CD8-positive, alpha-beta memory T cell (primary cell): ENCODE results near the gene CD2AP. TPM values are rescaled to one million over a fixed set of nuclear protein-coding genes. Genes with fewer than 3 reads are reported as not detected.

Experiments
- CTCF ChIA-PET: fragments of 350-600 bp; sonication (Branson Sonifier 250); formaldehyde crosslinking; loops from one replicate; lab custom pipeline; 2021; ENCODE audit warnings: antibody characterized with exemption; lab: Charles Lee
- POLR2A ChIA-PET: fragments of 350-600 bp; sonication (Branson Sonifier 250); formaldehyde crosslinking; loops from one replicate; lab custom pipeline; 2021; ENCODE audit warnings: antibody characterized with exemption; lab: Charles Lee
- DNase-seq, 5 donors: peaks; one replicate each; pipeline versions ENCODE4 v3.0.0 to v3.0.0-alpha.2; 2020 to 2022; ENCODE audit warnings: mixed read lengths in 1 of 5
- H3K27ac ChIP-seq: one replicate; pipeline ENCODE4 v1.7.0; 2013; ENCODE audit warnings: low read depth, mild to moderate bottlenecking, low read length, moderate library complexity
- H3K27me3 ChIP-seq: 2 replicates; pipeline ENCODE4 v1.7.0; 2013; ENCODE audit warnings: low read length, mild to moderate bottlenecking; ENCODE audit not compliant: insufficient read depth, poor library complexity, severe bottlenecking
- H3K36me3 ChIP-seq: 2 replicates; pipeline ENCODE4 v1.7.0; 2013; ENCODE audit warnings: mild to moderate bottlenecking, low read length, moderate library complexity; ENCODE audit not compliant: insufficient read depth
- H3K4me1 ChIP-seq: 2 replicates; pipeline ENCODE4 v1.7.0; 2013; ENCODE audit warnings: mild to moderate bottlenecking, low read length, moderate library complexity; ENCODE audit not compliant: insufficient read depth
- H3K4me3 ChIP-seq: 2 replicates; pipeline ENCODE4 v1.7.0; 2013; ENCODE audit warnings: mild to moderate bottlenecking, low read length
- H3K9me3 ChIP-seq: 2 replicates; pipeline ENCODE4 v1.7.0; 2013; ENCODE audit warnings: mild to moderate bottlenecking, low read length
- H3K27ac Mint-ChIP-seq, 8 donors: one replicate each; pipeline ENCODE4 v1.8.0; 2020 to 2021; ENCODE audit warnings: mixed read lengths in 8 of 8, mild to moderate bottlenecking in 6 of 8, inconsistent platforms in 3 of 8, moderate library complexity in 3 of 8
- H3K27me3 Mint-ChIP-seq, 2 donors: one replicate each; pipeline ENCODE4 v1.8.0; 2020 to 2021; ENCODE audit warnings: mixed read lengths in 2 of 2, mild to moderate bottlenecking in 1 of 2, moderate library complexity in 1 of 2
- H3K36me3 Mint-ChIP-seq, 3 donors: one replicate each; pipeline ENCODE4 v1.8.0; 2020 to 2021; ENCODE audit warnings: mixed read lengths in 3 of 3, inconsistent platforms in 1 of 3, mild to moderate bottlenecking in 1 of 3
- H3K4me1 Mint-ChIP-seq, 3 donors: one replicate each; pipeline ENCODE4 v1.8.0; 2020 to 2021; ENCODE audit warnings: mixed read lengths in 3 of 3, inconsistent platforms in 1 of 3, mild to moderate bottlenecking in 1 of 3
- H3K4me3 Mint-ChIP-seq, 7 donors: one replicate each; pipeline ENCODE4 v1.8.0; 2020 to 2021; ENCODE audit warnings: mixed read lengths in 7 of 7, mild to moderate bottlenecking in 6 of 7, moderate library complexity in 4 of 7, inconsistent platforms in 2 of 7
- H3K9me3 Mint-ChIP-seq, 5 donors: one replicate each; pipeline ENCODE4 v1.8.0; 2020 to 2022; ENCODE audit warnings: mixed read lengths in 5 of 5, mild to moderate bottlenecking in 3 of 5, moderate library complexity in 2 of 5, inconsistent platforms in 1 of 5
- polyA plus RNA-seq: library from polyadenylated mRNA; unstranded; fragments of 300-500 nt; fragmentation: Illumina TruSeq; gene quantifications from one replicate; pipeline ENCODE4 v1.2.3, GENCODE V29; 2021
- total RNA-seq, 2 experiments: library from RNA; stranded (reverse); gene quantifications; one replicate each; pipeline ENCODE4 v1.2.3, GENCODE V29; 2021

The CD2AP gene
- total and polyA plus RNA-seq, 3 experiments from 2014 or later, result 9.3 to 30.7 (median 28.8) TPM

DNA sequence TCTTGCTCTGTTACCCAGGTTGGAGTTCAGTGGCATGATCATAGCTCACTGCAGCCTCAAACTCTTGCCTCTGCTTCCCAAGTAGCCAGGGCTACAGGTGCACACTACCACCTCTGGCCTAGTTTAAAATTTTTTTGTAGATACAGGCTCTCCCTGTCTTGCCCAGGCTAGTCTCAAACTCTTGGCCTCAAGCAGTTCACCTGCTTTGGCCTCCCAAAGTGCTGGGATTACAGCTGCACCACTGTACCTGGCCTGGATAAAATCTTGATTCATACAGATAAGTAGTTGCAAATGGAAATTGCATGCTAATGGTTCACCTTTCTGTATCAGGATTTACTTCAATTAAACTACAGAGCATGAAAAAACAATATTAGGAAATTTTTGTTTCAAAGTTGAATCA is 4.2 kb downstream of the CD2AP start:
- no peak overlapping the region for H3K27ac ChIP-seq
- Mint-ChIP-seq H3K9me3 (no peaks in the 10 kb centered on the region), H3K27ac (peak overlapping the region in 1 of 8 donors; percentile 64), H3K36me3 (peaks cover 0 to 9% (median 2%) of the 10 kb centered on the region in 3 donors), H3K4me1 (peaks cover 67 to 83% (median 81%) of the 10 kb centered on the region in 3 donors), H3K27me3 (peaks cover 0 to 2% of the 10 kb centered on the region in 2 donors), H3K4me3 (peak overlapping the region in 2 of 7 donors; percentile 2 to 44)
- H3K36me3 ChIP-seq, result no peaks in the 10 kb centered on the region
- H3K27me3 ChIP-seq, result no peaks in the 10 kb centered on the region
- no peak overlapping the region for H3K4me3 ChIP-seq
- peaks cover 54% of the 10 kb centered on the region for H3K4me1 ChIP-seq
- ChIA-PET CTCF (no interaction called here), POLR2A (no interaction called here)
- no peak for DNase-seq
- no peaks in the 10 kb centered on the region for H3K9me3 ChIP-seq

DNA sequence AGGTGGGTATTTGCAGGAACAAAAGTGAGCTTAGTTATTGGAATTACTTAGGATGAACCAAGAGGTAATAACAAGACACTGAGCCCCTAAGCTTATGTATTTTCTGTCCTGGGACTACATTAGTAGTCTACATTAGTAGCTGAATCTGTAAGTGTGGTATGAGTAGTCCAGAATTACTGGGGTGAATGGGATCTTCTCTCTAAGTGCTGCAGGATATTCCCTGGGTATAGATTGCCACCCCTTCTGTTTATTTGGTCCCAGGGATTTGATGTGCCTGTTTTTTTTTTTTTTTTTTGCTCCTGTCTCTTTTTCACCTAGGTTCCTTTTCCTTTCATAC is 5.9 kb downstream of the CD2AP start:
- POLR2A ChIA-PET, result no interaction called here
- Histone ChIP-seq H3K27ac (no peak overlapping the region), H3K4me1 (peaks cover 49% of the 10 kb centered on the region), H3K36me3 (no peaks in the 10 kb centered on the region), H3K4me3 (no peak overlapping the region), H3K27me3 (no peaks in the 10 kb centered on the region), H3K9me3 (no peaks in the 10 kb centered on the region)
- no peak for DNase-seq
- no peaks in the 10 kb centered on the region for H3K27me3 Mint-ChIP-seq
- CTCF ChIA-PET, result interaction anchor here (1.2 kb wide), 1 partner anchor 8 kb away, joined by 3 read pairs; no protein-coding TSS in a partner anchor
- peaks cover 0 to 4% (median 2%) of the 10 kb centered on the region in 3 donors for H3K36me3 Mint-ChIP-seq
- peak overlapping the region in 2 of 7 donors; percentile 1 to 23 for H3K4me3 Mint-ChIP-seq
- no peaks in the 10 kb centered on the region for H3K9me3 Mint-ChIP-seq
- H3K4me1 Mint-ChIP-seq, result peaks cover 63 to 83% (median 77%) of the 10 kb centered on the region in 3 donors
- H3K27ac Mint-ChIP-seq, result peak overlapping the region in 4 of 8 donors; percentile 9 to 64 (median 36)

DNA sequence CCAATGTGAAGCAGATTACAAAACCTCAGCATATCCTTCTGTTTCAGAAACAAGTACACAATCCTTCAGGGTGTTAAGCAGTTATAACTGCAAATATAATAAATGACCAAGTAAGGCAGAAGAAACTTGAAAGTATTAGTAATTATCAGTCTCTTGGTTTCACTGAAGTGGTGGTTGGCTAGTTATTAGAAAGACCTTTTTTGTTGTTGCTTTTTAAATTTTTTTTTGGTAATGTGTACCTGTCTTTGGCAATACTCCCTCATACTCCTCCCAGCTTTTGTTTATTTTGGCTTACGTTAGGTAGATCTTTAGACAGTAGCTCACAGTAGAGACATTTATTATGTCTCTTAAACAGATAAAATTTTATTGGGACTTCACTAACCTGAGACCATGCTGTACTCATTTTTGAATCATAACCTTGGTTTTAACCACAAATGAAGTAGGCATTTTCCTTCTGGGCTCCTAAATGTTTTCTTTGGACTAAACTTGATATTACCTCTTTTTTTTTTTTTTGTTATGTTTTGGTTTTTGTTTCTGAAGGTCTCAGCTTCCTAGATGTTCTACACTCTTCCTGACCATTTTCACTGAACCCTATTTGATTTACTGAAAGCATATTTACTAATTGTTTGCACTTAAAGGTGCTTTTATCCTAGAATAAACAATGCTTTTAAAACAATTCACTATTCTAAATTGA is 6.4 kb downstream of the CD2AP start:
- H3K4me3 Mint-ChIP-seq, result peak overlapping the region in 2 of 7 donors; percentile 1 to 23
- peak overlapping the region in 1 of 8 donors; percentile 14 for H3K27ac Mint-ChIP-seq
- no peaks in the 10 kb centered on the region for H3K27me3 ChIP-seq
- ChIA-PET CTCF (interaction anchor here (1.2 kb wide), 1 partner anchor 8 kb away, joined by 3 read pairs; no protein-coding TSS in a partner anchor), POLR2A (no interaction called here)
- H3K36me3 ChIP-seq, result no peaks in the 10 kb centered on the region
- H3K27me3 Mint-ChIP-seq, result no peaks in the 10 kb centered on the region
- peaks cover 45% of the 10 kb centered on the region for H3K4me1 ChIP-seq
- no peaks in the 10 kb centered on the region for H3K9me3 Mint-ChIP-seq
- DNase-seq, result no peak
- H3K36me3 Mint-ChIP-seq, result peaks cover 0 to 2% (median under 1%) of the 10 kb centered on the region in 3 donors
- no peak overlapping the region for H3K27ac ChIP-seq
- H3K4me1 Mint-ChIP-seq, result peaks cover 60 to 81% (median 72%) of the 10 kb centered on the region in 3 donors
- no peak overlapping the region for H3K4me3 ChIP-seq
- no peaks in the 10 kb centered on the region for H3K9me3 ChIP-seq

DNA sequence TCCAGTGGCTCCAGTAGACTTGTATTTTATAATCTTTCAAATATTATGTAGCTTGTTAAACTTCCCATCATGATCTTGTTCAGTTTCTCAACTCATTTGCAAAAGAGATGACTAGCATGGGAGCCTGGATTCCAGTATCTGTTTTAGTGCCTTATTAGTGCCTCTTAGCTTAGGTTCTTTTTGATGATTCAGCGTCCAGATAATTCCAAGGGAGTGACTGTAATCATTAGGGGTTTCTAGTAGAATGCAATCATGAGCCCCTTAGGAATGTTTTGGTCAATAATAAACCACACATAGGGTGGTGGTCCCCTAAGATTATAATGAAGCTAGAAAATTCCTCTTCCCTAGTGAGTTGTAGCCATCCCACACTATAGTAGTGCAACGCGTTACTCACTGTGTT is 7.0 kb downstream of the CD2AP start:
- Histone ChIP-seq H3K27me3 (no peaks in the 10 kb centered on the region), H3K27ac (no peak overlapping the region), H3K4me3 (no peak overlapping the region), H3K9me3 (no peaks in the 10 kb centered on the region), H3K4me1 (peaks cover 39% of the 10 kb centered on the region), H3K36me3 (no peaks in the 10 kb centered on the region)
- CTCF ChIA-PET, result interaction anchor here (1.2 kb wide), 1 partner anchor 9 kb away, joined by 3 read pairs; no protein-coding TSS in a partner anchor
- Mint-ChIP-seq H3K4me1 (peaks cover 56 to 78% (median 69%) of the 10 kb centered on the region in 3 donors), H3K4me3 (no peak overlapping the region), H3K36me3 (peaks cover 0 to 2% (median 0%) of the 10 kb centered on the region in 3 donors), H3K27me3 (no peaks in the 10 kb centered on the region), H3K9me3 (no peaks in the 10 kb centered on the region), H3K27ac (no peak overlapping the region)
- no peak for DNase-seq
- POLR2A ChIA-PET, result no interaction called here

DNA sequence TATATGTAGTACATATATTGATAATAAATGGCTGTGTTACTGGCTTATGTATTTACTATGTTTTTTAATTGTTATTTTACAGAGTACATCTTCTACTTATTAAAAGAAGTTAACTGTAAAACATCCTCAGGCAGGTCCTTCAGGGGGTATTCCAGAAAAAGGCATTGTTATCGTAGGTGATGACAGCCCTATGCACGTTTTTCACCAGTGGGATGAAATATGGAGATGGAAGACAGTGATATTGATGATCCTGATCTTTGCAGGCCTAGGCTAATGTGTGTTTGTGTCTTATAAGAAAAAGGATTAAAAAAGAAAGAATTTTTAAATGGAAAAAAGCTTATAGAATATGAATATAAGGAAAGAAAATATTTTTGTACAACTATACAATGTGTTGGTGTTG is 7.5 kb downstream of the CD2AP start:
- Histone ChIP-seq H3K4me3 (no peak overlapping the region), H3K36me3 (no peaks in the 10 kb centered on the region), H3K4me1 (peaks cover 35% of the 10 kb centered on the region), H3K27ac (no peak overlapping the region), H3K27me3 (no peaks in the 10 kb centered on the region), H3K9me3 (no peaks in the 10 kb centered on the region)
- H3K27ac Mint-ChIP-seq, result peak overlapping the region in 1 of 8 donors; percentile 26
- peaks cover 0 to 2% (median 0%) of the 10 kb centered on the region in 3 donors for H3K36me3 Mint-ChIP-seq
- no peak overlapping the region for H3K4me3 Mint-ChIP-seq
- no peak for DNase-seq
- POLR2A ChIA-PET, result no interaction called here
- no peaks in the 10 kb centered on the region for H3K27me3 Mint-ChIP-seq
- peaks cover 53 to 76% (median 67%) of the 10 kb centered on the region in 3 donors for H3K4me1 Mint-ChIP-seq
- no peaks in the 10 kb centered on the region for H3K9me3 Mint-ChIP-seq
- CTCF ChIA-PET, result no interaction called here

DNA sequence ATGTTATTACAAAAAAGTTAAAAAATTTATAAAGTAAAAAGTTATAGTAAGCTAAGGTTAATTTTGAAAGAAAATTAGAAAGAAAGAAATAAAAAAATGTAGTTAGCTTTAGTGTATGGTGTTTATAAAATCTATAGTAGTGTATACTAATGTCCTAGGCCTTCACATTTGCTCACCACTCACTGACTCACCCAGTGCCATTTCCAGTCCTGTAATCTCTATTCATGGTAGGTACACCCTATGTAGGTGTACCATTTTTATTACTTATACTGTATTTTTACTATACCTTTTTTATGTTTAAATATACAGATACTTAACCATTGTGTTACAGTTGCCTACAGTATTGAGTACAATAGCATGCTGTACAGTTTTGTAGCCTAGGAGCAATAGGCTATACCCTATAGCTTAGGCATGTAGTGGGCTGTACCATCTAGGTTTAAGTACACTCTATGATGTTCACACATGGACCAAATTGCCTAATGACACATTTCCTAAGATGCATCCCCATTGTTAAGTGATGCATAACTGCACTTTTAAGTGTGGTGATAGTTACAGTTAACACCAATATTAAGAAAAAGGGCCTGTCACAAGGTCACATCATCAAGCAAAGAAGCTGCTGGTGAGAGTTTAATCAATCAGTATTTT is 8.0 kb downstream of the CD2AP start:
- peaks cover 0 to 2% (median 0%) of the 10 kb centered on the region in 3 donors for H3K36me3 Mint-ChIP-seq
- H3K9me3 ChIP-seq, result no peaks in the 10 kb centered on the region
- peaks cover 55 to 75% (median 67%) of the 10 kb centered on the region in 3 donors for H3K4me1 Mint-ChIP-seq
- no peaks in the 10 kb centered on the region for H3K27me3 Mint-ChIP-seq
- no peak overlapping the region for H3K4me3 ChIP-seq
- no peaks in the 10 kb centered on the region for H3K27me3 ChIP-seq
- H3K27ac ChIP-seq, result no peak overlapping the region
- POLR2A ChIA-PET, result interaction anchor here (2.2 kb wide), 1 partner anchor 8 kb away, joined by 6 read pairs; the partner anchor contains the start of gene CD2AP
- CTCF ChIA-PET, result no interaction called here
- H3K27ac Mint-ChIP-seq, result no peak overlapping the region
- H3K4me3 Mint-ChIP-seq, result no peak overlapping the region
- H3K4me1 ChIP-seq, result peaks cover 30% of the 10 kb centered on the region
- no peaks in the 10 kb centered on the region for H3K36me3 ChIP-seq
- H3K9me3 Mint-ChIP-seq, result no peaks in the 10 kb centered on the region
- no peak for DNase-seq

DNA sequence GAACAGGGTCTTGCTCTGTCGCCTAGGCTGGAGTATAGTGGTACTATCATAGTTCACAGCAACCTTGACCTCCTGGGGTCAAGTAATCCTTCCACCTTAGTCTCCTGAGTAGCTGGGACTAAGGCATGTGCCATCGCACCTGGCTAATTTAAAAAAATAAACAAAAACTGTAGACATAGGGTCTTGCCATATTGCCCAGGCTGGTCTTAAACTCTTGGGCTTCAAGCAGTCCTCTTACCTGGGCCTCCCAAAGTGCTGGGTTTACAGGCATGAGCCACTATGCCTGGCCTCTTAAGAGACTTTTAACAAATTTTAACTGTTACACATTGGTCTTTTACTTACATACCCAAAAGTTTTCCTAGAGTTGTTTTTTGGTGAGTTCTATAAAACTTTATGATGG is 12.4 kb downstream of the CD2AP start:
- no peaks in the 10 kb centered on the region for H3K9me3 ChIP-seq
- H3K4me1 ChIP-seq, result peaks cover 10% of the 10 kb centered on the region
- H3K4me3 Mint-ChIP-seq, result no peak overlapping the region
- no peaks in the 10 kb centered on the region for H3K36me3 ChIP-seq
- no peak overlapping the region for H3K27ac ChIP-seq
- no peak overlapping the region for H3K27ac Mint-ChIP-seq
- peaks cover 56 to 78% (median 70%) of the 10 kb centered on the region in 3 donors for H3K4me1 Mint-ChIP-seq
- DNase-seq, result no peak
- POLR2A ChIA-PET, result no interaction called here
- H3K27me3 ChIP-seq, result no peaks in the 10 kb centered on the region
- H3K36me3 Mint-ChIP-seq, result no peaks in the 10 kb centered on the region
- H3K9me3 Mint-ChIP-seq, result no peaks in the 10 kb centered on the region
- no peak overlapping the region for H3K4me3 ChIP-seq
- CTCF ChIA-PET, result no interaction called here
- no peaks in the 10 kb centered on the region for H3K27me3 Mint-ChIP-seq

DNA sequence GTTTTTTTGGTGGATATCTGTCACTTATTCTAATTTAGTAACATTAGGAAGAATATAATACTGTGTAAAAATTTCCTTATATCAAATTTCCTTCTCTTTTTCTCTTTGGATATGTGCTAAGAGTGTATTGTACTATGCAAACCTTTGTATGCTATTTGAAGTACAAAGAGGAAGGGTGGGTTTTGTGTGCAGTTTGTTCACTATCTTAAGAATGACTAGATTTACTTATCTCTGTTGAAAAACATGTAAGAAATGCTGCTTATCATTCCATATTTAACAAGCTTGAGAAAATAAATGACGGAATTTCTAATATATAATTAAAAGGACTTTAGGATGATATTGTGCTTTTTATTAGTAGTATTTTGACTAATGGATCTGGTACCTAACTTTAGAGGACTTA is 13.1 kb downstream of the CD2AP start:
- Histone ChIP-seq H3K9me3 (no peaks in the 10 kb centered on the region), H3K4me1 (peaks cover 8% of the 10 kb centered on the region), H3K27me3 (no peaks in the 10 kb centered on the region), H3K36me3 (no peaks in the 10 kb centered on the region), H3K27ac (no peak overlapping the region), H3K4me3 (no peak overlapping the region)
- POLR2A ChIA-PET, result no interaction called here
- no peak overlapping the region for H3K4me3 Mint-ChIP-seq
- no peak overlapping the region for H3K27ac Mint-ChIP-seq
- CTCF ChIA-PET, result no interaction called here
- peaks cover 60 to 78% (median 74%) of the 10 kb centered on the region in 3 donors for H3K4me1 Mint-ChIP-seq
- DNase-seq, result no peak
- H3K27me3 Mint-ChIP-seq, result no peaks in the 10 kb centered on the region
- no peaks in the 10 kb centered on the region for H3K9me3 Mint-ChIP-seq
- no peaks in the 10 kb centered on the region for H3K36me3 Mint-ChIP-seq
